ENCODE measurements around the gene NMNAT2. TPM values are rescaled to one million over a fixed set of nuclear protein-coding genes. Genes with fewer than 3 reads are reported as not detected.

Gene NMNAT2
- total RNA-seq, 1 donor from 2014 or later = 0.50 TPM

GRCh38 chr1:183234660-183235476 is 183.3 kb downstream of the NMNAT2 start:
- Histone ChIP-seq H3K4me1 (ENCODE audit: insufficient read depth, low read length) (peaks cover 36% of the 10 kb centered on the region), H3K9me3 (ENCODE audit: insufficient read depth, low read depth, low read length) (no peaks in the 10 kb centered on the region), H3K4me2 (ENCODE audit: low read length) (peak overlapping the region; percentile 91), H4K20me1 (ENCODE audit: insufficient read depth, low read length) (no peaks in the 10 kb centered on the region), H3K4me3 (ENCODE audit: insufficient read depth, low read depth, low read length) (peak overlapping the region; percentile 61), H2AFZ (ENCODE audit: low read depth, low read length) (peak overlapping the region; percentile 43), H3K27ac (ENCODE audit: low read depth, low read length) (peak overlapping the region; percentile 99), H3K9ac (ENCODE audit: low read length) (peak overlapping the region; percentile 92), H3K79me2 (ENCODE audit: insufficient read depth, low read length) (no peaks in the 10 kb centered on the region), H3K36me3 (ENCODE audit: insufficient read depth, low read length) (no peaks in the 10 kb centered on the region), H3K27me3 (ENCODE audit: insufficient read depth, low read length) (no peaks in the 10 kb centered on the region)
- peak overlapping the region; percentile 83 for H3K27ac Mint-ChIP-seq (ENCODE audit: unreplicated experiment)
- H3K27me3 Mint-ChIP-seq (ENCODE audit: low read depth, unreplicated experiment) = no peaks in the 10 kb centered on the region
- no peaks in the 10 kb centered on the region for H3K9me3 Mint-ChIP-seq (ENCODE audit: unreplicated experiment)
- H3K36me3 Mint-ChIP-seq (ENCODE audit: low read depth, unreplicated experiment) = no peaks in the 10 kb centered on the region
- TF ChIP-seq EZH2 (IDR thresholded peaks at IDR 0.05; ENCODE audit: insufficient read depth, low read length) = no peak
- TF ChIP-seq, protein P1, sequence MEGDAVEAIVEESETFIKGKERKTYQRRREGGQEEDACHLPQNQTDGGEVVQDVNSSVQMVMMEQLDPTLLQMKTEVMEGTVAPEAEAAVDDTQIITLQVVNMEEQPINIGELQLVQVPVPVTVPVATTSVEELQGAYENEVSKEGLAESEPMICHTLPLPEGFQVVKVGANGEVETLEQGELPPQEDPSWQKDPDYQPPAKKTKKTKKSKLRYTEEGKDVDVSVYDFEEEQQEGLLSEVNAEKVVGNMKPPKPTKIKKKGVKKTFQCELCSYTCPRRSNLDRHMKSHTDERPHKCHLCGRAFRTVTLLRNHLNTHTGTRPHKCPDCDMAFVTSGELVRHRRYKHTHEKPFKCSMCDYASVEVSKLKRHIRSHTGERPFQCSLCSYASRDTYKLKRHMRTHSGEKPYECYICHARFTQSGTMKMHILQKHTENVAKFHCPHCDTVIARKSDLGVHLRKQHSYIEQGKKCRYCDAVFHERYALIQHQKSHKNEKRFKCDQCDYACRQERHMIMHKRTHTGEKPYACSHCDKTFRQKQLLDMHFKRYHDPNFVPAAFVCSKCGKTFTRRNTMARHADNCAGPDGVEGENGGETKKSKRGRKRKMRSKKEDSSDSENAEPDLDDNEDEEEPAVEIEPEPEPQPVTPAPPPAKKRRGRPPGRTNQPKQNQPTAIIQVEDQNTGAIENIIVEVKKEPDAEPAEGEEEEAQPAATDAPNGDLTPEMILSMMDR (IDR thresholded peaks at IDR 0.05; ENCODE audit: insufficient read depth, low read depth, low read length) = peak; percentile 96
- peaks cover 48% of the 10 kb centered on the region for H3K4me1 Mint-ChIP-seq (ENCODE audit: low read depth, unreplicated experiment)
- FAIRE-seq = no peak
- H3K4me3 Mint-ChIP-seq (ENCODE audit: unreplicated experiment) = peak overlapping the region; percentile 80
- peak; percentile 97 for DNase-seq (ENCODE audit: low read depth)

- H3K4me3 Mint-ChIP-seq (ENCODE audit: unreplicated experiment) = no peak overlapping the region
- Histone ChIP-seq H3K4me2 (ENCODE audit: low read length) (no peak overlapping the region), H4K20me1 (ENCODE audit: insufficient read depth, low read length) (no peaks in the 10 kb centered on the region), H3K27ac (ENCODE audit: low read depth, low read length) (no peak overlapping the region), H3K9me3 (ENCODE audit: insufficient read depth, low read depth, low read length) (no peaks in the 10 kb centered on the region), H3K27me3 (ENCODE audit: insufficient read depth, low read length) (no peaks in the 10 kb centered on the region), H3K36me3 (ENCODE audit: insufficient read depth, low read length) (no peaks in the 10 kb centered on the region), H3K9ac (ENCODE audit: low read length) (no peak overlapping the region), H2AFZ (ENCODE audit: low read depth, low read length) (no peak overlapping the region), H3K4me3 (ENCODE audit: insufficient read depth, low read depth, low read length) (no peak overlapping the region), H3K79me2 (ENCODE audit: insufficient read depth, low read length) (no peaks in the 10 kb centered on the region), H3K4me1 (ENCODE audit: insufficient read depth, low read length) (peaks cover 32% of the 10 kb centered on the region)
- H3K27me3 Mint-ChIP-seq (ENCODE audit: low read depth, unreplicated experiment) = no peaks in the 10 kb centered on the region
- no peak overlapping the region for H3K27ac Mint-ChIP-seq (ENCODE audit: unreplicated experiment)
- no peak for FAIRE-seq
- H3K36me3 Mint-ChIP-seq (ENCODE audit: low read depth, unreplicated experiment) = no peaks in the 10 kb centered on the region
- peaks cover 47% of the 10 kb centered on the region for H3K4me1 Mint-ChIP-seq (ENCODE audit: low read depth, unreplicated experiment)
- no peaks in the 10 kb centered on the region for H3K9me3 Mint-ChIP-seq (ENCODE audit: unreplicated experiment)
- no peak for DNase-seq (ENCODE audit: low read depth)
- no peak for TF ChIP-seq EZH2 (IDR thresholded peaks at IDR 0.05; ENCODE audit: insufficient read depth, low read length)
Measured at GRCh38 chr1:183233113-183233512, 185.1 kb downstream of the NMNAT2 start.

- Histone ChIP-seq H2AFZ (ENCODE audit: low read depth, low read length) (no peak overlapping the region), H3K36me3 (ENCODE audit: insufficient read depth, low read length) (no peaks in the 10 kb centered on the region), H3K27me3 (ENCODE audit: insufficient read depth, low read length) (no peaks in the 10 kb centered on the region), H3K4me1 (ENCODE audit: insufficient read depth, low read length) (peaks cover 26% of the 10 kb centered on the region), H4K20me1 (ENCODE audit: insufficient read depth, low read length) (no peaks in the 10 kb centered on the region), H3K4me2 (ENCODE audit: low read length) (no peak overlapping the region), H3K4me3 (ENCODE audit: insufficient read depth, low read depth, low read length) (no peak overlapping the region), H3K9ac (ENCODE audit: low read length) (no peak overlapping the region), H3K27ac (ENCODE audit: low read depth, low read length) (no peak overlapping the region), H3K9me3 (ENCODE audit: insufficient read depth, low read depth, low read length) (no peaks in the 10 kb centered on the region), H3K79me2 (ENCODE audit: insufficient read depth, low read length) (no peaks in the 10 kb centered on the region)
- Mint-ChIP-seq H3K36me3 (ENCODE audit: low read depth, unreplicated experiment) (no peaks in the 10 kb centered on the region), H3K27ac (ENCODE audit: unreplicated experiment) (no peak overlapping the region), H3K9me3 (ENCODE audit: unreplicated experiment) (no peaks in the 10 kb centered on the region), H3K27me3 (ENCODE audit: low read depth, unreplicated experiment) (no peaks in the 10 kb centered on the region), H3K4me1 (ENCODE audit: low read depth, unreplicated experiment) (peaks cover 42% of the 10 kb centered on the region), H3K4me3 (ENCODE audit: unreplicated experiment) (no peak overlapping the region)
- FAIRE-seq (no peak), DNase-seq (ENCODE audit: low read depth) (no peak)
- TF ChIP-seq, protein P1 (IDR thresholded peaks at IDR 0.05; ENCODE audit: insufficient read depth, low read depth, low read length) = no peak
- TF ChIP-seq EZH2 (IDR thresholded peaks at IDR 0.05; ENCODE audit: insufficient read depth, low read length) = no peak
Measured at GRCh38 chr1:183231545-183231944, 186.6 kb downstream of the NMNAT2 start.
